GM18499 (cell line): ENCODE measurements around the gene RARB.

Source experiments
- ATAC-seq: cut with Tn5 transposase; IDR thresholded peaks from one replicate; pipeline ENCODE4 v1.9.1; 2021; ENCODE audit warnings: moderate number of reproducible peaks; ENCODE audit not compliant: insufficient read depth, unreplicated experiment

The RARB gene

DNA sequence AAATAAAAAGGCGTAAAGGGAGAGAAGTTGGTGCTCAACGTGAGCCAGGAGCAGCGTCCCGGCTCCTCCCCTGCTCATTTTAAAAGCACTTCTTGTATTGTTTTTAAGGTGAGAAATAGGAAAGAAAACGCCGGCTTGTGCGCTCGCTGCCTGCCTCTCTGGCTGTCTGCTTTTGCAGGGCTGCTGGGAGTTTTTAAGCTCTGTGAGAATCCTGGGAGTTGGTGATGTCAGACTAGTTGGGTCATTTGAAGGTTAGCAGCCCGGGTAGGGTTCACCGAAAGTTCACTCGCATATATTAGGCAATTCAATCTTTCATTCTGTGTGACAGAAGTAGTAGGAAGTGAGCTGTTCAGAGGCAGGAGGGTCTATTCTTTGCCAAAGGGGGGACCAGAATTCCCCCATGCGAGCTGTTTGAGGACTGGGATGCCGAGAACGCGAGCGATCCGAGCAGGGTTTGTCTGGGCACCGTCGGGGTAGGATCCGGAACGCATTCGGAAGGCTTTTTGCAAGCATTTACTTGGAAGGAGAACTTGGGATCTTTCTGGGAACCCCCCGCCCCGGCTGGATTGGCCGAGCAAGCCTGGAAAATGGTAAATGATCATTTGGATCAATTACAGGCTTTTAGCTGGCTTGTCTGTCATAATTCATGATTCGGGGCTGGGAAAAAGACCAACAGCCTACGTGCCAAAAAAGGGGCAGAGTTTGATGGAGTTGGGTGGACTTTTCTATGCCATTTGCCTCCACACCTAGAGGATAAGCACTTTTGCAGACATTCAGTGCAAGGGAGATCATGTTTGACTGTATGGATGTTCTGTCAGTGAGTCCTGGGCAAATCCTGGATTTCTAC lies at the start of gene RARB:
Gene RARB (plus strand): TSS at position 322 of the 847 bp plus-strand sequence. CDS start 469 bp downstream, at position 791.
- ATAC-seq: peak; percentile 71

DNA sequence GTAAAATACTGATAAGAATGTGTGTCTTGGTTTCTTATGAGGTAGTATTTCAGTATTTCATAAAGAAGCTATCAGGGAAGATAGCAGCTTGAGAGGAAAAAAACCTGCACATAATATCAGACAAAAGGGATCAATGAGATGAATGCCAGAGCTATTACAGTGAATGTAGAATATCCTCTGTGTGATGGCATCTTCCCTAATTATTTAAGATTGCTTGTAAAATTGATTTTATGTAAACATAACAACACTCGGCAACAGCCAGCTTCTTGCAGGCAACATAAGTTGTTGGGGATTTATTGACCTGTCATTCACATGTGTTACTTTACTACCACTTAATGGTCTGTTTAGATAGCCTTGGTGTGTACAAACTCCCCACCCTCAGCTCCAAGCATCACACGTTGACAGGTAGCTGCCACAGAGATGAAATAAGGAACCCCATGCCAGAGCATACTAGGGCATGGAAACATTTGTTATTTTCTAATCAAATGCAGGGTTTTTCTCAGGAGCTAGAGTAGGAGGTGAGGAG lies 49.2 kb upstream of the RARB start:
- ATAC-seq: no peak

DNA sequence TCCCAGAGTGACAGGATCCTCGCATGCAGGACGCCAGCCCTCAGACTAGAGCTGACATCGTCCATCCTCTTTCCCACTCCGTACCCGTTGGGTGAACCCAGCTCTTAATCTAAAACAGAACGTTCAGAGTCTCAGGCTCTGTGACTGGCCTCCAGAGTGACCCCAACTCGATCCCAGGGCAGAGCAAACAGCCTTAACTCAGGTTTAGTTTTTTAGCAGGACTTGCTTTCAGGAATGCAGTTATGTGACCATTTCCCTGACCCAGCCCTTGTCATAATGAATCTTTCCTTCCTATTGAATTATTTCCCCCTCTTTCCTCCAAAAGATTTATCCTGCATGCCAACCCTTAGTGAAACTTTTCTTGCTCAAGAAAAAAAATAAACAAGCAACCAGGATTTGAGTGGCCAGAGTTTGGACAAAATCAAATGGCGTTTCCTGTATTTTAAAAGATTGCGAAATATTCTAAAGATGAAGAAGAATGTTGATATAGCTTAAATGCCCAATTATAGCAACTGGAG lies 47.8 kb upstream of the RARB start:
- no peak for ATAC-seq

DNA sequence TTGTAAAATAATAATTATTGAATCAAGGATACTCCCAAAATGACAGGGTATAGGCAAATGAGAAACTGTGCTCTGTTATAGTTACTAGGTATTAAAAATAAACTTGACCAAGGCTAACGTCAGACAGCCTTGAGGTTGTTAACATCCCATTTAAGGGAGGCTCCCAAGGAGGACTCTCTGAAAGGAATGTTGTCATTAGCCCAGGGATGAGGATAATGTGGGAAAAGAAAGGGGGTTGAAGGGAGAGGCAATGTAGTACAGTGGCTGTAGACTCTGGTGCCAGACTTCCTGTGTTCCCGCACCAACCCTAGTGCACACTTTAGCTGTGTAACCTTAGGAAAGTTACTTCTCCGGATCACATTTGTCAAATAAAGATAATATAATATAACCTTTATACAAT lies 47.0 kb upstream of the RARB start:
- ATAC-seq: no peak

DNA sequence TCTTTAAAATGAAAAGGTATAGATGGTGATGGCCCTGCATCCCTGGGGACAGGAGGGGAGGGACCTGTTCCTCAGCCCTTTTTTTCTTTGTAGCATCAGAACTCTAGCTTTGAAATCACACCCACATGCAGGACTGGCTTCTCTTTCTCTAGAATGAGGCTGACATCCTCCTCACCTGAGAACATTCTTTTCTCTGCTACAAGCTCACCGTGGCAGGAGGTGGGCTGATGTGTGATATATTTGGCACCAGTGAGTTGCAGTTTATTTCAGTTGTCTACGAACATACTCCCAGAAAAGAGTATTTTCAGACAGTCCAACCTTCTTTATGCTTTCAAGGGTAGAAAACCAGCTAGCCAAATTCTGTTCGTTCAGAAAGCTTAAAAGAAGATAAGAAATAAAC lies 43.6 kb upstream of the RARB start:
- ATAC-seq: no peak

DNA sequence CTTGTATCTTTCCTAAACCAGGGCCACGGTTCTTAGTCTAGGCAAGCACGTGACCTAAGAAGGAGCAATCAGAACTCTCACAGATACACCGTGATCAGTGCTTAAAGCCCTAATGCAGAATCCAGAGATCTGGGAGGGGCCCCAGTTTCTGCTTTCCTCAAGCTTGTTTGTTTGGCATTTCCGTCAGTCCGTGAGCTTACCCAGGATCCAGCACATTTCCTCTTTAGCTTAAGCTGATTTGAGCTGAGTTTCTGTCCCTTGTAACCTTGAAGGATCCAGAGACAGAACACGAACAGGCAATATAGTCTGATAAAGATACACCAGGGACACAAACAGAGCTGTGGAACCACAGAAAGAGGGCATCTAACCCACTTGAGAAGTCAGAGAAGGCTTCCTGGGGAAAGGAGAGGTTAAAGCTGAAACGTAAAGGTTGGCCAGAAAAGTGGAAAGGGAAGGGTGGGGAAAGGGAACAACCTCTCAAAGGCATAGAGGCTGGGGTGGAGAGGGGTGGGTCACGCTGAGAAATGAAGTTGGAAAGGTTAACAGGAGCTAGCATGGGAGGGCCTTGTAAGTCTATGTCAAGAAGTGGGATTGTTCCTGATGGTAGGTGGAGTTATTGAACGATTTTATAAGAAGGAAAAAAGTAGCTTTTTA lies 42.1 kb upstream of the RARB start:
- ATAC-seq: no peak

DNA sequence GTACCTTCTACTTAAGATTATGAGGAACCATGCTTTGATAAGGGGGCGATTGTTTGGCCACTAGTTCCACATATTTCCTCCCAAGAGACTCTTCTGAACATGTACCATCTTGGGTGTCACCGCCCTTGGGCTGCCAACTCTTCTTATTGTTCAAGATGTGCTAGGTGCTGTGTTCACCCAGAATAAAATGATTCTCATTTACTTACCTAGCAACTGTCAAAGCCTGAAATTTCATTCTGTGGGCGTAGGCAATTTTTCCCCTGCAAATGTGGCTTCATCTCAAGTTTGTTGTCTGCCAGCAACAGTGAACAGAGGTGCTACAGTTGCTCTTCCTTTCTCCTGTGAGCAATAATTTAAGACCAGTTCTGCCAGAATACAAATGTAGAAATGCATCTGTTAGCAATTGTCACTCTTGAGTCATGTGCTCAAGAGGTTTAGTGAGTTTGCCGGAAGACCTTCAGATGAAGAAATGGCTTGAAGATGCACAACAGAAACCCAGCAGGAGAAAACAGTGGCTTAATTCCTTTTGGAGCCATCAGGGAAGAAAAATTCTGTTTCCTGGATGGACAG lies 41.3 kb upstream of the RARB start:
- ATAC-seq: no peak

DNA sequence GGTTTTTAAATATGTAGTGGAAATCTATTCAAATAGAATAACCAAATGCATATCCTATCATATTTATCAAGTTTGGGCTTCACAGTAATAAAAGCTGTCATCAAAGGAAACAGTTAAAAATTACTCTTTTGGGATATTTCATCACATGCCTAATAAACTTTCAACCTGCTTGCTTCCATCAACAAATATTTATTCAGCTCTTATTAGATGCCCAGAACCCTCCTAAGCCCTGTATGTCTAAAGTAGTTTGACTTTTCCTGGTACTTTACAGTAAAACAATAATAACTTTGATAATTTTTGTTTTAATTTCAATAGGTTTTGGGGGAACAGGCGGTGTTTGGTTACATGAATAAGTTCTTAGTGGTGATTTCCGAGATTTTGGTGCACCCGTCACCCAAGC lies 37.5 kb upstream of the RARB start:
- no peak for ATAC-seq

DNA sequence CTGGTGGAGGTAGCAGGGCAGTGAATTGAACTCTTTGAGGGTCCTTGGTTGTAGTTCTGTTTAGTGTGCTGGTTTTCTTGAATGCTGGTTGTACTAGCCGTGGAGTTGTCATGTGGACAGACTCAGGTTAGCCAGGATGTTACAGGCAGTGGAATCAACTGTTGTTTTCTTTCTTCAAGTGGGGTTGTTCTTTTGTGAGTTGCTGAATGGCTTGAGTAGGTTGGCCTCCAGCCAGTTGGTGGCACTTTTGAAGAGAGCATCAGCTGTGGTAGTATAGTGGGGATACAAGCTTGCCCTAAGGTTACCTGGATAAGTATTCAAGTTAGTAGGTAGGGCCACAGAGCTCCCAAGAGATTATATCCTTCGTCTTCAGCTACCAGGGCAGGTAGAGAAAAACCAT lies 31.8 kb upstream of the RARB start:
- no peak for ATAC-seq

DNA sequence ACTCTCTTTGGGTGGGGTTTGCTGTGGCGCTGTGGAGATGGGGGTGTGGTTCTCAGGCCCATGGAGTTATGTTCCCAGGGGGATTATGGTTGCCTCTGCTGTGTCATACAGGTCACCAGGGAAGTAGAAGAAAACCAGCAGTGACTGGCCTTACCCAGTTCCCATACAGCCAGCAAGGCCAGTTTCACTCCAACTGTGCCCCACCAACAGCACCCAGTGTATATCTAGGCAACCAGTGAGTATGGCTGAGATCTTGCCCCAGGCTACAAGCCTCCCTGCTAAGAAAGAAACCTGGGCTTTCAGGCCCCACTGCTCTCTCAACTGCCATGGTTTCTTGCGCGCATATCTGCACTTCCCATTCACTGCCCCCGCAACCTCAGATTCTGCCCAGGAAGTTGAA lies 31.4 kb upstream of the RARB start:
- ATAC-seq: no peak

DNA sequence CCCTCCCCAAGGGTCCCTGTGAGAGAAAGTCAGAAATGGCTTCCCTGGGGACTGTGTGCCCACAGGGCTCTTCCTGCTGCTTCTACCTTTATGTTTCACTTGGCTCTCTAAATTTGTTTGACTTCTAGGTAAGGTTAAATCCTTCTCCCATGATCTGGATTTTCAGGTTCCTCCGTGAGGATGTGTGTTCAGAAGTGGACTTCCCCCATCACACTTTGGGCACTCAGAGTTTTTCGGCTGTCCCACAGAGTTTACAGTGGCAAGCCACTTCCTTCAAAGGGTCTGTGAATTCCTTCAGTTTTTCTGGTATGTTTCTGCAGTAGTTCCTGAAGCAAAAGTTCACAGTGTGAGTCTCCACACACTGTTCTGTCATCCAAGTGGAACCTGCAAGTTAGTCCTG lies 30.9 kb upstream of the RARB start:
- no peak for ATAC-seq

DNA sequence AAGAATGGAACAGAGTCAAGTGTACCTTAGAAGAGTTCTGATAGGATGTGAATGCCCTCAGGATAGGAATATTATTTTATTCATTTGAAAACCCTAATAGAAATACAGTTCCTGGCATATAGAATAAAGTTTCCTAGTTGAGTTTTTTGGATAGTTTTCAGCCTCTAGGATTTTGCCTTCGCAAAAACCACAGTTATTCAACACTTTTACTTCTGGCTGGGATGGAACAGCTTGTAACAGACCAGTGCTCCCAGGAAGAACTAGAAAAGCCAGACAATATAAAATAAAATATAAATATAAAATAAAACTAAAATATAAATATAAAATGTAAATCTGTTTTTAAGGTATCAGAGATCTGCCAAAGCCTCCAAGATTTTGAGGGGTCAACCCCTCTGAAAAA lies 27.5 kb upstream of the RARB start:
- ATAC-seq: no peak

DNA sequence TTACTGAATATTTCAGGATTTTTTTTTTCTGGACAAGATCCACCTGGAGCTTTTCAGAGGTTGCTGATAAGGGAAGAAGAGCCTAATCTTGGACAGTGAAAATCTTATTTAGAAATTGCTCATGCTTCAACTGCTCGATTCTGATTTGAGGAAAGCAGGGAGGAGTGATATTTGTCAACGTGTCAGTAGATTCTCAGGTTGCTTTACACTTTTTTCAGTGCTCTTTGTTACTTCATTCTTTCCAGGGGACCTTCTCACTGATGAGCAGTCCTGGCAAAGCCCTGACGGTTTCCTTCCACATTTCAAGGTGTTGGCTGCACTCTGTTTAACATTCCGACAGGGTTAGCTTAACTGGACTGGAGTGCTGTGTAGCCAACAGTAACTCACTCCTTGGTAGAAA lies 24.1 kb upstream of the RARB start:
- ATAC-seq: no peak

DNA sequence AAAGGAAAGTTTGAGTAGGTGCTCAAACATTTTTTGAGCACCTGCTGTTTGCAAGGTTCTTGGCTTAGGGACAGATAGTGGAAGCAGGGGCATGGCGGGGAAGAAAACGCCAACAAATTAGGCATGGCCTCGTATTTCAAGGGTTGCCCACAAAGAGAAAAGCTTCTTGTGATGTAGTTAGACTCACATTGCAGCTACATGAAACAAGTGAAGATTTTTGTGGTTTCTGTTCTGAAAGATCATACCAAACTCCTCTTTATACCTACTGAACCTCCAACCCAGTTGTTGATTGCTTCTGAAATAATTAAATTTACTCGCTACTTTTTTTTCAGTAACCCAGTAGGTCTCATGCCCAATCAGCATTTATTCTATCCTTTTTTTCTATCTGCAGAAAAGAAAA lies 23.5 kb upstream of the RARB start:
- ATAC-seq: no peak

DNA sequence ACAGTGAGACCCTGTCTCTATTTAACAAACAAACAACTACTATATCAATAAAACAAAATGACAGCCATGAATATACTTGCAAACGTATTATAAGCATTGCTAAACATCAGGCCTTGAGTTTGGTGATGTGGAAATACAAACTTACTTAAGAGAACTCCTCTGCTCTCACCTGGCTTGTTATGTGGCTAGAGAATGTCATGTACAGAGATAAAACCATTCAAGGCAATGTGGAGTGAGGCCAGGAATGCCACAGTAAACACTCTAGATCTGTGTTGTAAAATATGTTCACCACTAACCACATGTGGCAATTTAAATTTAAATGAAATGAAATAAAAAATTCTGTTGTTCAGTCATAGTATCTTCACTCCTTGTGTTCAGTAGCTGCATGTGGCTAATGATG lies 22.7 kb upstream of the RARB start:
- ATAC-seq: no peak

DNA sequence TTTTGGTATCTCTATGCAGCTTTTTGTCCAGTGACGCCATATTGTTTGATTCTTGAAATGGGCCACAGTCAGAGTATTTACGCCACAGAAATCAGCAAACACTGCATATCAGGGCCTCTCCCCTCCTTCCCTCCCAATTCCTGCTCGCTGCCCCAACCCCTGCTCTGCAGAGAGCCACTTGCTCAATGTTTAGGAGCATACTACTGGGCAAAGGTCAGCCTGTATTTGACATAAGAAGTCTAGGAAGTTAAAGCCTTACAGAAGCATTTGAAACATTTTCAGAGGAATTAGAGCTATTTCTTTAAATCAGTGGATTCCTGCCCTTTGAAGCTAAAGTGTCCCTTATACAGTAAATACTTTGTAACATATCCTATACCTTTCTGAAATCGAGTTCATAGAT lies 17.4 kb upstream of the RARB start:
- ATAC-seq: no peak

DNA sequence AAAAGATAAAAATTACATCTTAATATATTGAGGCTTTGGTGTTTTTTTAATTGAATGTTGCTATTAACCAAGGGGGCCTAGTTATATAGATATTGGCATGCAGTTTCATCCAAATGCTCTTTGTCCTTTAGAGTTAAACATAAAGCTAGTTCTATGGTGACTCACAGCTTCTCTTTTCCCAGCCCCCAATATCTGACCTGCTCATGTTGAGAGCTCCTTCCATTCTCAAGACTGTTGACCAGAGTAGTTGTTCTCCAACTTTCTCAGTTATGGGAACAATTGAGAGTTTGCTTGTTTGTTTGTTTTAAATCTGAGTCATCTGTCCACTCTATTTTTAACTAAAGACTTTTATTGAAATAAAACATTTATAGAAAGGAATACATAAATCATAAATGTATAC lies 15.8 kb upstream of the RARB start:
- no peak for ATAC-seq

DNA sequence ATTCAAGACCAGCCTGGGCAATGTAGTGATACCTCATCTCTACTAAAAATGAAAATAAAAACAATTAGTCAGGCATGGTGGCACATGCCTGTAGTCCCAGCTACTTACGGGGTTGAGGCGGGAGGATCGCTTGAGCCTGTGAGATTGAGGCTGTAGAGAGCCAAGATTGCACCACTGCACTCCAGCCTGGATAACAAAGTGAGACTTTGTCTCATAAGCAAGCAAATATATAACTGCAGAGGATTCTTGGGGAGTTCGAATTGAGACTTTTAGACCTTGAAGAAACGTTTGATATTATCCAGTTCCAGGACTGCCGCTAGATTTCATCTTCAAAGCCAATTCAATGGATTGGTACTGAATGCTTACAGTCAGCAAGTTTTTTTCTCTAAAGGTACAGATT lies 11.9 kb upstream of the RARB start:
- ATAC-seq: no peak

DNA sequence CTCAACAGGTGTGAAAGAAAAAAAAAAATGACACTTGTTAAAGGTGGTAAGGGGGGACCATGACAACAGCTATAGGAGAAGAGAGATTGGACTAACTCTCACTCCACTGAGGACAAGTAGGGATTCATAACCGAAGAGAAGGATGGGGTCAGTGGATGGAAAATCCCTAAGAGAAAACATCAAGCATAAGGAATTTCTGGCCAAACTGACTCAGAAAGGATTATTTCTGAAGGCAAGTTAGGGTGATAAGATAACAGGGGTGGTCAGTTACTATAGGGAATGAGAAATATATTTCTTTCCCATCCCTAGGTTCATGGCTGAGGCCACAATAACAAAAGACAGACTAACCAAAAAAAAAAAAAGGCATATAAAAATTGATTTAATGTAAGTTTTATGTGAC lies 9.5 kb upstream of the RARB start:
- no peak for ATAC-seq

DNA sequence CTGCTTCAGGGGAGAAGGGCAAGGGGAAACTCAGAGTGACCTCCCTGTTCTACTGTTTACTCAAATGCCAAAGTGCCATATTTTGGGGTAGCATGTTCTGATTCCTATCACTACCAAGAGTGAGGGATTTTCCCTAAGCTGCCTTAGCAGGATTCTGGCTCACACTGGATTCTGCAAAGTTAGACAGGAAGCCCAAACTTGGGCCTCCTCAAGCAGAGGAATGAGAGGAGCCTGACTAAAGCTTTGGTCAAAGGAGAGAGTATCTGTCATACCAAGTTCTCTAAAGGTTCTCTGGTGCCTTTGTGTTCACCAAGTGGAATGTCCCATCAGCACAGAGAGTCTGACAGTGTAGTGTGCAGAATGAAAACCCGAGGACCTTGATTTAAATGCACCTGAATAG lies 8.8 kb upstream of the RARB start:
- ATAC-seq: no peak

DNA sequence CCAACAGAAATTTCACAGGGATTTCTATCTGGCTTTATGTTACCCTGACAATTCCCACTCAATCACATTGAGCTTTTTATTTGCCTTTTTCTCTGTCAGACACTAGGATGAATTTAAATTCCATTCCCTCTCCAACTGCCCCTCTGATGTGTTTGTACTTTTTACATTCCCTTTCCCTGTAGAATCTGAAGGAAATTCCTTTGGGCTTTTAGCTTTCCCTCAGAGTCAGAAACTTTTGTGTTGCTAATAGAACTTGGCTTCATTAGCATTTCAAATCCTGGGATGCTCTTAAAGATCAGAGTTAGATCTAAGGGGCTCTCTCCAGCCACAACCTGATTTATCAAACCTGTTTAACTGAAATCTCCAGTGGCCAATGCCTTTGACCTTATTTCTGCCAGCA lies 7.9 kb upstream of the RARB start:
- ATAC-seq: no peak
